ENCODE measurements around the gene KIF21A.

The KIF21A gene

DNA sequence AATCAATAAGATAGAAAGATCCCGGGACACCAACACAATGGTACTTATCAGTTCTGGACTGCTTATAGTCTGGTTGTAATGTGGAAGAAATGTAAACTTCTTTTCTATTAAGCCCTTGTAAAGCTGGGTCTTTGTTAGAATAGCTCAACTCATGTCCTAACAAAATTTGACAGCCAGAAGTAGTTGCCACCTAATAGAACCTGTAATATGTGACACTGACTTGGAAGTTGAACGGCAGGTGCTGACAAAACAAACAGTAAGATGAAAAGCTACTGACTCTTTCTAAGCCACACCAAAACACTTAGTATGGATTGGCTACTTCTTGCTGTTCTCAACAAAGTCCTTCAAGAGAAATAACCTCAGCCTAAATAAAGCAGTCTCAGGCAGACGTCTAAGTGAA lies 56.6 kb downstream of the KIF21A start:
- DNase-seq (ENCODE audit: low read depth in 3 of 3): no peak

DNA sequence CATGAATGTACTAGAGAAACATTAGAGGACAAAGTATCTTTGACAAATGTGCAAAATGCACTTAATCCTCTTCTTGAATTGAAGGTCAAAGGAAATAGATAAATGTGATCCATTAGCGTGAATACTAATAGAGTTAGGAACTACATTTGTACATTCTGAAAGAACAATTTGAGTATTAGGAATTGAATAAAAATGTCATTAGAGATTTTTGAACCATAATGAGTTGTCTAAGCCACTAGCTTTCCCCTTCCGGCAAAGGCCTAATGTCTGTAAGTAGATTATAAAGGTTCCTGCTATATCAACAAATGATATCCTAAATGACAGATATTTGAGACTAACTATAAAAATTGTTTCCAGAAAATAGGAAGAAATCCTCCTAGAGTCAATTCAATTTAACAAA lies 59.8 kb downstream of the KIF21A start:
- no peak for DNase-seq (ENCODE audit: low read depth in 3 of 3)

DNA sequence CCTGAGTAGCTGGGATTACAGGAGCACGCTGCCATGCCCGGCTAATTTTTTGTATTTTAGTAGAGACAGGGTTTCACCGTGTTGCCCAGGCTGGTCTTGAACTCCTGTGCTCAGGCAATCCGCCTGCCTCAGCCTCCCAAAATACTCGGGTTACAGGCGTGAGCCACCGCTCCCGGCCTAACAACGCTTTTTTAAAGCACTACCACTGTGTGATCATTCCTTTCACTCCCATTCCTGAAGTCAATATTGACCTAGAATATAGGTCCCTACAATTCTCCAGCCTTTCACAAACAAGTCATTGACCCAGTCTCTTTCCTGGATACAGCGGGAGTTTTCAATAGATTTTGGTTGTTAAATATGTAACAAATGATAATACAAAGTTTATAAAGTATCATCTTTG lies 62.8 kb downstream of the KIF21A start:
- DNase-seq (ENCODE audit: low read depth in 3 of 3): no peak

DNA sequence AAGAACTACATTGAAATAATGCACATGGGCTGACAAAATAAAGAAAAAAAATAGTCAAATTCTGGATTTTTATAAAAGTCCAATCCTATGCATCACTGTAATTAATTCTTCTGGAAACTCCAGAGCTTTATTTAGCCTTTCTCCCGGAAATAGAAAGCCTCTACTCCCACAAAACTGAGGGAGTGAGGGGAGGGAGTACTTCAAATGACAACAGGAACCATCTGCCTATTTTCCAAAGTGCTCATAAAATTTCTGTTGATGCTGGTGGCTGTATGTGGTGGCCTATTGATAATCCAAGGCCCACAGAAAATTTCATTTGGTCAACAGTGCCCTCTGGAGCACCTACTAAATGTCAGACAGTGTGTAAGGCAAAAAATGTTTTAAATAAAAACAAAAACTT lies 64.6 kb downstream of the KIF21A start:
- no peak for DNase-seq (ENCODE audit: low read depth in 3 of 3)

DNA sequence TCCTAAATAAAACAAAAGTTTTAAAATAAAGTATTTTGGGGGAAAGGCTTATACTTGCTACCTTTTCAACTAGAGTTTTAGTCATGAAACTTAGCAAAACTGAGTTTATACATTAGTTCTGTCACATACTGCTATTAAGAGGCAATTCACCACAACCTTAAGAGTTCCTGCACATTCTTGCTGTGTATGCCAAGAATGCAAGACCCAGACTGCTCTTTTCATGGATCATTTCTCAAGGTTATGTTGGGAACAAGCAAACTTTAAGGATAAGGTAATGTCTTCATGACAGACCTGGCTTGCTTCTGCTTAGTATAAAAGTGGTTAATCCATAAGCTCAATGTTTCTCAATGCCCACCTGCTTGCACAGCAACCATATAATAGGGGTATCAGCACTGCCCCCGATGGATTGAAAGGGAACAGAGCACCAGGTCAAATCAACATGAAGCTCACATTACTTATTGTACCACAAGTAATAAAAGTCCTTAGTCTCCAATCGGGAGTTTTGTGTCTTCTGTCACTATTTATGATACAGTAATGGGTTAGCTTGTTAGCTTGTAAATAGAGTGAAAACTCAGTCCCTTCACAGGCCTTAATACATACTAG lies 67.6 kb downstream of the KIF21A start:
- no peak for DNase-seq (ENCODE audit: low read depth in 3 of 3)

DNA sequence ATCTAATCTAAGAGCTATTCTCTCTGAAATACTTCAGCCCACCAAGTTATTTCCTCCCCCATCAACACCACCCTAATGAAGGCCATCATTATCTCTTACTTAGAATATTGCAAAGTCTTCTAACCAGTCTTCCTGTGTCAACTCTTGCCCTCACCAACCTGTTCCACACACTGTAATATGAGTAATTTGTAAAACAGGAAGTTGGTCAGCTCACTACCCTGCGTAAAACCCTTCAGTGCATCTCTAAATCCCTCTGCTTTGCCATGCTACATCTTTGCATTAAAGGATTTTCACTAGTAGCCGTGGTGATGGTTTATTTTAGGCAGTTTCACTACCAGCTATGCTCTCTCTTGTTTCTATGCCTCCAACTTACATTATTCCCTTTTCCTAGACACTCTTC lies 70.0 kb downstream of the KIF21A start:
- DNase-seq (ENCODE audit: low read depth in 3 of 3): no peak

DNA sequence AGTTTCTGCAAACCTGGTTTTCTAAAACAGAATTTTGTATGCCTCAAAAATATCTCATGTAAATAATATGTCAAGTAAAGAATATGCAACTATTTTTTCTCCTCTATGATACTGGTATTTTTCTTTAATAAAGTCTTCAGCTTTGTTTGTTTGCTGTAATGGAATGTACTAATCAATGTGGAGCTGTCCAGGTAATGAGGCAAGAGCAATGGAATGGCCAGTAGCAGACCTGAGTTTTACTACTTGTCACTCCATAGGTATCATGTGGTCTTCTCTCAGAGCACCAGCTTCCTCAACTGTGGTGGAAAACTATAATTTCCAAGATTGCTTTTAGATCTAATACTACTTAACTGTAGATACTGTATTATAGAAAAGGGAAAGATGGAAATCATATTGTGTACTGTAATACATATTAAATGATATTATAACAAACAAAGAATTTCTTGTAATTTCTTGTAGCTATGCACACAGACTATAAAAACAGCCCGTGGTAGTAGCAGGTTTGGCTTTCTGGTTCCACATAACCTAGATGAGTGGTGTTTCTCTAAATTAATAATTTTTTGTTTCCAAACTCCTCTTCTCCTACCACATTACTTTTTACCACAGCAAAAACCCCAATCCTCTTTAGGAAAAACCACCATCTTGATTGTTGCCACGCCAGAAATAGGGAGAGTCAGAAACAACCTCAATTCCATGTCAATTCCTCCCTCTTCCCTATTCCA lies 70.6 kb downstream of the KIF21A start:
- DNase-seq (ENCODE audit: low read depth in 3 of 3): no peak

DNA sequence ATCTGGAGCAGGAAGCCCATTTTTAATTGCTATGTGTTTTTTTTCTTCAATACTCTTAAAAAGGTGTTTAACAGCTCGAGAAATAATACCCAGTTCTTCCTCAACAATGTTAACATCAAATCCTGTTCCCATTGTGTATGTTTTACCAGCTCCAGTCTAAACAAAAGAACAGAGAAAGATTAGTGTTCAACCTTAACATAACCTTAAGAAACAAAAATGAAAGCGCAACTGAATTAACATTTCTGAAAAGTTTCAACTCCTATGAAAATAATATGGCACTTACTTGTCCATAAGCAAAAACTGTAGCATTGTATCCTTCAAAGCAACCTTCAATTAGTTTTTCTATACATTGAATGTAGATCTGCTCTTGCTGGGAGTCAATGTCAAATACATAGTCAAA lies 73.2 kb downstream of the KIF21A start:
- DNase-seq (ENCODE audit: low read depth in 3 of 3): no peak

DNA sequence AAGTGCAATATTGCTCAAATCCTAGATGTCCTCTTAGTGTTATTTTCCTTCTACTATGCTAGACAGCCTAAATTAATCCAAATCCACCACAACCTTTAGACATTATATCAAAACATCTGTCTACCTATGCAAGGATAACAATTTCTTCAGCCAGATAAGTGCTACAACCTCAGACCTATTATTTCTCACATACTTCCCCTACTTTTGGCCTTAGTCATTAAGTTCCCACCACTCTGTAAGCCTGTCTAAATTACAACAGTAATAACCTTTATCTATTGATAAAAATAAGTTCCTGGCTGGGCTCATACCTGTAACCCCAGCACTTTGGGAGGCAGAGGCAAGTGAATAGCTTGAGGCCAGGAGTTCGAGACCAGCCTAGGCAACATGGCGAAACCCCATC lies 74.0 kb downstream of the KIF21A start:
- DNase-seq (ENCODE audit: low read depth in 3 of 3): no peak

DNA sequence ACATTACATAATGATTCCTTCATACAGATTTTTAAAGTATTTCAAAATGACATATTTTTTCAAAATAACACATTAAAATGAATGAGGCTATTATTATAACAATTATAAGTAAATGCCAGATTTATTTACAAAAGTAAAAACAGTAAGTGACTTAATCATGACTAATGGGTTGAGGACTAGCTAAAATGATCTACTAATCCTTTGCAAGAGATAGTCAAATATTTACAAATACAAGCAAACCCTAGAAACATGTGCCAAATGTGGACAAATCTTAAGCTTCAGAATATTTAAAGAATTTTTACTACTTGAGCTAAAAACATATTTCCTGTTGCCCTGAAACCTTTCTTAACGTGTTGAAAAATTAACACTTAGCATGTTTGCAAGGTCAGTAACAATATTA lies 74.8 kb downstream of the KIF21A start:
- no peak for DNase-seq (ENCODE audit: low read depth in 3 of 3)

DNA sequence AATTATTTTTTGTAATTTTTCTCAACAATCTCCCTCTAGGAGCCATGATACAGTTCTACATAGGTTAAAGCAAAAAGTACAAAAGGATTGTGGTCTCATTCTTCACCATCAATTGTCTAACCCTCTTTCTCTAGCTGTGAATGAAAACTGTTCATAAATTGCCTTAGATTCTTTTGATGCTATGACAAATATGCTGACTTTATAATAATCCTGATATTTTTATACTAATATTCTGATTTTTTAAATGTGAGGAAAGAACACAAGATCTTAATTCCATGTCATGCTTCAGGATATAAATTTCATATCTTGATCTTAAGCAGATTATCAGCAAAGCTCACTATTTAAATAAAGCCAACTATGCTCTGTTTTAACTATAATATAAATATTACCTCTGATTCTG lies 75.4 kb downstream of the KIF21A start:
- no peak for DNase-seq (ENCODE audit: low read depth in 3 of 3)

DNA sequence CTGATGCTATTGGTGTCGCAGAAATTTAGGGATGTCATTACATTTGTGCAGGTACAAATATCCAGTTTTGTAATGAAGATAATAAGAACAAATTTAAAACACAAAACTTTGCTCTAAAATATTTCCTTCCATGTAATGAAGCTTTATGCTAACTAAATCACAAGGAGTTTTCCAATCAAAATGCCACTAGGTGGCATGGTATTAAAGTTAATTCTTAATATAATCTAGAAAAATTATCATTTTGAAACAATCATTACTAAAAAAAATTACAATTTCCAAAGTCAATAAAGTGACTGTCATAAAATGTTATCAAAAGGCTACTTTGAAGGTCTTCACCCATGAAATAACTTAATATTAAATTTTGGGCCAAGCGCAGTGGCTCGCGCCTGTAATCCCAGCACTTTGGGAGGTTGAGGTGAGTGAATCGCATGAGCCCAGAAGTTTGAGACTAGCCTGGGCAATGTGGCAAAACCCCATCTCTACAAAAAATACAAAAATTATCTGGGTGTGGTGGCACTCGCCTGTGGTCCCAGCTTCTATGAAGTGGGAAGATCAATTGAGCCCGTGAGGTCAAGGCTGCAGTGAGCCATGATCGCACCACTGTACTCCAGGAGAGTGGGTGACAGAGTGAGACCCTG lies 77.4 kb downstream of the KIF21A start:
- no peak for DNase-seq (ENCODE audit: low read depth in 3 of 3)

DNA sequence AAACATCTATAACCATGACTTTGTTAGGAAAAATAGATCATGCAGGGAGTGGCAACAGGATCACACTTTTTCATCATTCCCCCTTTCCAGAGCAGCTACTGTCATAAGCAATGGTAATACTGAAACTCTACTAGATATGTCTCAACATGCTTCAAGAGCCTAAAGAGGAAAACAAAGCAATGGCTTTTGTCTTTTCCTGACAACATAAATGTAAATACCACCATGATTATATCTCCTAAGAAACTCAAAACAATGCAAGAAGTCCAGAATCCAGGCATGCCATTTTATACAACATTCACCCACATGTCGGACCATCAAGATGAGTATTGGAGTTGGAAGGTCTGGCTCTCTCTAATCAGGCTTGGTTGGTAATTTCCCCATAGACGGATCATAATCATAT lies 78.7 kb downstream of the KIF21A start:
- DNase-seq (ENCODE audit: low read depth in 3 of 3): no peak

DNA sequence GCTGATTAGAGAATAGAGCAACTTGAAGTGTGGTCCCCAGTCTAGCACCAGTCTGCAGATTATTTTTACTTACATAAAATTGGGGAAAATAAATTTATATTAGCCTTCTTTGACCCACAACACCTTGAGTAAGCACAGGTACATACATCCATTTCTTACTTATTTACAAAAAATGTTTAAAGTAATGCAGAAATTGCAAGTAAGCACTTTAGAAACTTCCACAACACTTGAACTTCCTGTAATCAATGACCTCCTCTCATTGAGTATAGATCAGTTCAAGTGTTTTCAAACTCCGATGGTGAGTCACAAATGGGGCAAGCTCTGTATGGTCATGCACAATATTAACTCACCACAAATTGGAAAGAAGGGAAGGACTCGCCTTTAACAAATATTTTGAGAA lies 83.3 kb downstream of the KIF21A start:
- no peak for DNase-seq (ENCODE audit: low read depth in 3 of 3)

DNA sequence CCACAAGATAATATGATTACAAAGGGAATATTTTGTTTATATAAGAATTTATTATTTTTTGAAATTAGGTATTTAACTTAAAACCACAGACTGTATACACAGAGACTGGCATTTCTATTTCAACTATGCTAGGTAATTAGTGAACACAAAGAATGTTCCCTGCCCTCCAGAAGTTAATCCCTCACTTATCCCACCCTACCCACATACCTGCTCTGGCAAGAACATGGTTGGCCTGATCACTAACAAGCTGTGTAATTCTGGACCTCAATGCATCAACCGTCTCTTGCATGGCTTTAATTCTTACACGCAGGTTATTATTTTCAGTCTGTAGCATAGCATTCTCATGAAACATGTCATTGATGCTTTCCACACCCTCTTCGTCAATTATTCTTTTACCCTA lies 85.9 kb downstream of the KIF21A start:
- DNase-seq (ENCODE audit: low read depth in 3 of 3): no peak

DNA sequence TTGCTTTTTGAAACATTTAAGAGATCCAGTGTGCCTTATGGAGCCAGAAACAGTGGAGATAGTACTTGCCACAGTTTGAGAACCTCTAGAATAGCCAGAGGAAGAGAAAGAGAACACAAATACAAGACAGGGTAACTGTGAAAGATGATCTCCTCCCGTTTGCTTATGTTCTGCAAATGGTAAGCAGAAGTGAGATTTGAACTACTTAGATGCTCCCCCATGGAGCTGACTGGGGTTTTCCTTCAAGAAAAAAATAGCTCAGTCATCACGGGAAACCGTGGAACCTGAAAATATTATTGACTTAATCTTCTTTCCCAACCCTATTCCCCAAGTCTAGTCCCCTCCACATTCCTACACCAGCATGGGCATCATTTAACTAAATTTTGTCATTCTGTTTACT lies 87.1 kb downstream of the KIF21A start:
- no peak for DNase-seq (ENCODE audit: low read depth in 3 of 3)

DNA sequence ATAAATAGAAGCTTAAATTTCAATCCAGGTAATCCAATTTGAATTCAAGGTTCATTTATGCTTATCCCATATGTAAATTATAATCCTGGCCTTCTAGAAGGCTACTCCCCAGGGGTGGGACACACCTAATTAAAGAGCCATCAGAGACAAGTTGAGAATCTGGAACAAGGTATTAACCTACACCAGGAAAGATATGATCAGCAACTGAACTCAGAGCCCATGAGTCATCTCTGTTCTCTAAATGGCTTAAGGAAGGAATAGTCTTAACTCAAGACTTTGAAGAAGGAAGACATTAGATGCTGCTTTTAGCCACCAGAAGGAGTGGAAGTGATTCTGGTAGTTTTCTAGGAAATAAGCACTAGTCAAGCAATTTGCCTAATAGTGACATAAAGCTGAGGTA lies 88.0 kb downstream of the KIF21A start:
- no peak for DNase-seq (ENCODE audit: low read depth in 3 of 3)

DNA sequence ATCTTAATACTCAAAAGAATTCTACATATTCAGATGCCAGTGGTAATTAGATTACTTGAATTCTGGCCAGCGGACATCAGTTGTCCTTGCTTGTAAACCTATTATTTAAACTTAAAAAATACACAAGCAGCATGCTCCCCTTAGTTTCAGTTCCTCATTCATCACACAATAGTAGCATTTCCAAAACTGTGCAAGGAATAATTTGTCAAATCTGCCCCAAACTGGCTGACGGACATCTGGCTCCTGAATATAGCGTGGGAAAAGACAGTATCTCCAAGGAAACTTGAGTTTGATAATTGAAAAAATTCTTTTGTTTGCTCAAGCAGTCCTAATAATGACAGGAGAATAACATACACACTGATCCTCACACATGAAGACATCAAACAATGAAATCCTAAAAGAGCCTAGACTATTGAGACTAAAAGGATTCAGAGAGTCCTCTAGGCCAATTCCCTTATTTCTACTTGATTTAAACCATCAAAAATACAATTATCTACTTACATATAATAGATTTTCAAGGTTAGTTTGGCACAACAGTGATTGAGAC lies 90.4 kb downstream of the KIF21A start:
- no peak for DNase-seq (ENCODE audit: low read depth in 3 of 3)

DNA sequence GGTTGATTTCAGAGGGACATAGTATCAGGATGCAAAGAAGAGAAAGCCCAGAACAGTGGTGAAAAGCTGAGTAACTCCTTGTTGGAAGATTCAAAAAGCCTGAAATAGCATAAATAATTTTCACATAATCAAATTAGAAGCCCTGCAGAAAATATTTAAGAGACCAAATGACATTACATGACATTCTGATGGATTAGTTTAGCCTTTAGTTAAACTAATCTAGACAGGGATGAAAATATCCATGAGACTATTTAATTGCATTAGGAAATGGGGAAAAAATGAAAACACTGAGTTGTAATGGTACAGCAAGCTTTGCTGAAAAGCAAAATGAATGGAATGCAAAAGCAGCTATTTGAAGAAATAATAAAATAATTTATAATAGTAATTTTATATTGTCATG lies 91.8 kb downstream of the KIF21A start:
- DNase-seq (ENCODE audit: low read depth in 3 of 3): no peak

DNA sequence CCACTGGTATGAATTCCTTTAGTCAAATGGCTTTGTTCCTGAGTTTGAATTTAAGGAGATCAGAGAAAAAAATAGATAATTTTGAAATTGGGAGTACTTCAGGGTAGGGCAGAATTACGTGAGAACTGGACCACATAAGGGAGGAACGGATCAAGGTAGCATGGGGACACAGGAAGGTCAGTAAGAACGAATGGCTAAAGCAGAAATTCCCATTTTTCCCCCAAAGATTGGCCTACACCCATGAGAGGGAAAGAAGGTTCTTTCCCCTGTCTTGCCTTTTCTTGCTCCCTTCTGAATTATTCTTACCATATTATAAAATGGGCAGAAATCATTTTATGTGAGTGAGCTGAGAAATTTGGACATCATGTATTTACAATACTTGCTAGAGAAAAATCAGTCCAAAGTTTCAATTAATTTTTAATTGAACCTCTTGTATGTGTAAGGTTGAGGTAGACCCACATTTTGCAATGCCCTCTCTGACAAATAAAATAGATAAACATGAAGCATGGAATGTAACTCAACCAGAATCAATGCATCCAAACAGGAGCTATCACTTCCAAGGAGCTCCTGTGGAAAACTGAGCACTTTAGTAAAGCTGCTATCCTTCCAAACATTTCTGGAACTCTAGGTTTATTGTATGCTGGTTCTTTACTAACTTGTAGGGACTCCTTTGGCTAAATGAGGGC lies 93.8 kb downstream of the KIF21A start:
- DNase-seq (ENCODE audit: low read depth in 3 of 3): no peak

DNA sequence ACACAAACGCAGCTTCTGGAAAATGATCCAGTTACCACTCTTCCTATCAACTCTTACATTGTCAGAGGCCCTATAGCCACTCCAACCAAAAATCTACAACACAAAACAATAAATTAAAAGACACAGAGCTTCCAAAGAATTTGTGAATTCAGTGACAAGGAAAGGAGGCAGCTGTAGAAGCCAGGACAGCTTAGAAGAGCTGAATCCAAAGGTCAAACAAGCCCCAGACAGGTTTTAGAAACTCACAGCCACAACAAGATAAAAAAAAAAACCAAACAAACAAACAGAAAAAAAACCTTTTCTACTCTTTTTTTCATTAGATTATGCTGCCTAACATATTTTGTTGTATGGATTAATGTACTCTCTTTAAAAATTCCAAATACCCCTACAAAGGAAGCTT lies 94.4 kb downstream of the KIF21A start:
- DNase-seq (ENCODE audit: low read depth in 3 of 3): no peak

DNA sequence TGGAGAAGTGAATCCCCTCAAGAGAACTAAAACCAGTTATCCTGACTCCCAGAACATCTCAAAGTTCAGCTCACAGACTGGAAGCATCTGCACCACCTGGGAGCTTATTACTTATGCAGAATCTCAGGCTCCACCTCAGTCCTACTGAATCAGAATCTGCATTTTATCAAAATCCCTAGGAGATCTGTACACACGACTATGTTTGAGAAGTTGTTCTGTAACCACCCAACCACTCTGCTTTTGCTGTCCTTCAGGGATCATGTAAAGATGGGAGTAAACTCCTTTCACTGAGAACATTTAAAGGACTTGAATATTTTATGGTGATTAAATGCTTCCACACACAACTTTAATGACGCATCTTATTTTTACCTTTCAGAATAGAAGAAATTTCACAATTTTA lies 98.0 kb downstream of the KIF21A start:
- no peak for DNase-seq (ENCODE audit: low read depth in 3 of 3)

DNA sequence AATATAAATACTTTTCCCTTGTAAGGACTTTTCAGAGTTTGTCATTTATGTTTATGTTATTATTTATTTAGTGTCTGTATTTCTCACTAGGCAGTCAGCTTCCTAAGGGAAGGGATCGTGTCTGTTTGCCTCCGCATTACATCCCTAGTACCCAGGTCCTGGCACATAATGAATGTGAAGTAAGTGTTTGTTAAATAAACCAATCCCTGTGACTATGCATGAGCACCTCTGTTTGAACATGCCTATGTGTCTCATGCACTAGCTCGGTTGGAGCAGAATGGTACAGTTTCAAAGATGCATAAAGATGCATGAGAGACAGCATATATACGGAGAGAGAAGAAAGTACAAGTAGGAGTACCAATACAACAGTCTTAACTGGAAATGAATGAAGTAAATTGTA lies 99.3 kb downstream of the KIF21A start:
- DNase-seq (ENCODE audit: low read depth in 3 of 3): no peak
